ENCODE data around the gene TSPAN14. TPM values are rescaled to one million over a fixed set of nuclear protein-coding genes. Genes with fewer than 3 reads are reported as not detected.

TSPAN14 gene, protein sequence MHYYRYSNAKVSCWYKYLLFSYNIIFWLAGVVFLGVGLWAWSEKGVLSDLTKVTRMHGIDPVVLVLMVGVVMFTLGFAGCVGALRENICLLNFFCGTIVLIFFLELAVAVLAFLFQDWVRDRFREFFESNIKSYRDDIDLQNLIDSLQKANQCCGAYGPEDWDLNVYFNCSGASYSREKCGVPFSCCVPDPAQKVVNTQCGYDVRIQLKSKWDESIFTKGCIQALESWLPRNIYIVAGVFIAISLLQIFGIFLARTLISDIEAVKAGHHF
- total RNA-seq, result 23.0 to 57.4 TPM (median 53.8 TPM) in 3 replicates
- long read RNA-seq, full-length matches to known transcripts, result 43 of 90 reads
- long read RNA-seq, partial matches to known transcripts, result 6 of 90 reads
- long read RNA-seq, other reads (novel, unspliced or antisense), result 41 of 90 reads

DNA sequence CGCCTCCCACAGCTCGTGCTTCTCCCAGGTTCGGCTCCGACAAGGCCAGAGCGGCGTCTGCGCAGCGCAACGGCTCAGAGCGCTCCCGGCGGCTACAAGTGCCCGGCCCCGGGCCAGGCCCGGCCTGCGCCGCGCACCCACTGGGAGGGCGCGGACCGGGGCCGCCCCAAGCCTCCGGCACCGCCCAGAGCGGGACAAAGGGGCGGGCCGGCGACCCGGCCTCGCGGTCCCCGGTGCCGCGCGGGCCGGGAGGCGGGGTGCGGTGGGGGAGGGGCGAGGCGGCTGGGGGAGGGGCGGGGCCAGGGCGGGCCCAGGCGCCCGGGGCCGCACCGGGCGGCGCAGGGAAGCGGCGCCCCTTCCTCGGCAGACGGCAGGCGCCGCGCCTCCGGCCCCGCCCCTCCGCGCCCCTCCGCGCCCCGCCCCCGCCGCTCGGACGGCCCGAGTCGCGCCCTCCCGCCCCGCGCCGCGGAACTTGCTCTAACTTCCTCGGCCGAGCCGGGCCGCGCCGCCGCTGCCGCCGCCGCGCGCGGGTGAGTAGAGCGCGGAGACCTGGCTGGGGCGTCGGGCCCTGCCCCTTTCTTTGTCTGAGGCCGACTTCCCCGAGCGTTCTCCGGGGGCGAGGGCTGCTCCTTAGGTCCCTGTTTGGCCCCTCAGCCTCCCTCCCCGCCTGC lies at the start of gene TSPAN14:
TSPAN14 (plus strand) TSS at position 469 of the 671 bp plus-strand sequence. CDS start 34,924 bp downstream, outside the sequence.
- Mint-ChIP-seq H3K36me3 (ENCODE audit: low read depth) (no peaks in the 10 kb centered on the region), H3K27ac (ENCODE audit: unreplicated experiment) (peak within 1 kb of the TSS; percentile 91), H3K9me3 (ENCODE audit: low read depth) (no peaks in the 10 kb centered on the region), H3K4me3 (ENCODE audit: unreplicated experiment) (peak within 1 kb of the TSS; percentile 98), H3K4me1 (ENCODE audit: low read depth) (peaks cover 35% of the 10 kb centered on the region), H3K27me3 (ENCODE audit: low read depth) (no peaks in the 10 kb centered on the region)
- TF ChIP-seq CTCF (IDR thresholded peaks at IDR 0.05), result no peak
- DNase-seq (ENCODE audit: low spot score), result no peak

DNA sequence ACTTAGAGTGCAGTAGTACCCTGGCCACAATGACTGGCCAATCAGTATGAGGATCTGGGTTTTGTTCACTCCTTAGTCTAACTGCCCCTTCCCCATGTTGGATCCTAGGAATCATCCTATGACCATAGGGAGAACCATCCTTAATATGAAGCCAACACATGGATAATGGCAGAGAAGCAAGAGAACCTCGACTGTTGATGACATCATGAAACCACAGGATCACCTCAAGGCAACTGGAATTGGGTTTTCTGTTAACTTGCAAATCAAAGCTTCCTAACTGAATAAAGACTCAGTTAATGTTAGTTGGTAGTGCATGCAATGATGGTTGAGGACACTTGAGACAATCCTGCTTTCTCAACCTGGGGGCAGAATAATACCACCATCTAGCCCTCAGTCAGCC lies 49.1 kb upstream of the TSPAN14 start:
- no peak for TF ChIP-seq CTCF (IDR thresholded peaks at IDR 0.05)
- Mint-ChIP-seq H3K4me1 (ENCODE audit: low read depth) (peaks cover 30% of the 10 kb centered on the region), H3K9me3 (ENCODE audit: low read depth) (no peaks in the 10 kb centered on the region)

DNA sequence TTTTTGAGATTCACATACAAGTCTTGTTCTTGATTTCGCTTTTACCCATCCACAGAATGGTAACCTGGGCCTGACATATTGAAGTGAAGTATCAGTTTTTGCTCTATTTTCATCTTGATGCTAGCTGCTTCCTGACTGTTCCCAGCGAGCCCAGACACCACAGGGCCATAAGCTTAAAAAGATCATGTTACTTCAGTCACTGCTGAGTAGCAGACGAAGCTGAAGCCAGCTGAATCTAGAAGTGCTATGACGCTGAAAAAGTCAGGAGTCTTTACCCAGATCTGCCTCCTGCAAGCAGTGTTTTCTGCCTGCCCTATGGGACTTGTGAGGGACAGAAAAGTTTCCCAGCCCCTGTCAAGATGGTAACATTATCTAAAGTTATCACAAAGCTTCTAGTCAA lies 48.5 kb upstream of the TSPAN14 start:
- no peak for DNase-seq (ENCODE audit: low spot score)
- no peak overlapping the region for H3K4me3 Mint-ChIP-seq (ENCODE audit: unreplicated experiment)
- peaks cover 36% of the 10 kb centered on the region for H3K4me1 Mint-ChIP-seq (ENCODE audit: low read depth)
- H3K9me3 Mint-ChIP-seq (ENCODE audit: low read depth), result no peaks in the 10 kb centered on the region
- H3K27ac Mint-ChIP-seq (ENCODE audit: unreplicated experiment), result peak overlapping the region; percentile 81
- no peaks in the 10 kb centered on the region for H3K36me3 Mint-ChIP-seq (ENCODE audit: low read depth)
- no peaks in the 10 kb centered on the region for H3K27me3 Mint-ChIP-seq (ENCODE audit: low read depth)
- no peak for TF ChIP-seq CTCF (IDR thresholded peaks at IDR 0.05)

More for the DNA sequence above, 49.1 kb upstream of the TSPAN14 start:
- Mint-ChIP-seq H3K36me3 (ENCODE audit: low read depth) (no peaks in the 10 kb centered on the region), H3K27ac (ENCODE audit: unreplicated experiment) (no peak overlapping the region), H3K27me3 (ENCODE audit: low read depth) (no peaks in the 10 kb centered on the region), H3K4me3 (ENCODE audit: unreplicated experiment) (no peak overlapping the region)
- DNase-seq (ENCODE audit: low spot score), result no peak

DNA sequence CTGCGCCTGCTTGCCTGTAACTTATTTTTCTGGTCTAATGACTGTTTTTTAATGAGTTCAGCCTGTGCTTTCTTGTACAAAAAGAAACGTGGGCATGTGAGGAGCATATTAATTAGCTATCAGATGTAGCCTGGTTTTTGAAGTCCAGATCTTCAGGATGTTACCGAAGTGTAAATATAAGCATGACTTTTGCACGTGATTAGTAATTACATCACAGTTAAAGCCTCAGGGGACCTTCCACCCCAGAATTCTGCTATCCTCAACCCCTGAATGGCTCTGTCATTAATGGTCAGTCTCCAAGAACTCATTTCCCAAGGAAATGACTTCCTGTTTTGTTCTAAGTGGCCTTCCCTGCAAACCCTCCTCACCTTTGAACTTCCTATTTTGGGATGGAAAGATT lies 47.9 kb upstream of the TSPAN14 start:
- H3K4me3 Mint-ChIP-seq (ENCODE audit: unreplicated experiment), result no peak overlapping the region
- H3K27me3 Mint-ChIP-seq (ENCODE audit: low read depth), result no peaks in the 10 kb centered on the region
- H3K36me3 Mint-ChIP-seq (ENCODE audit: low read depth), result no peaks in the 10 kb centered on the region
- DNase-seq (ENCODE audit: low spot score), result no peak
- TF ChIP-seq CTCF (IDR thresholded peaks at IDR 0.05), result no peak
- no peaks in the 10 kb centered on the region for H3K9me3 Mint-ChIP-seq (ENCODE audit: low read depth)
- H3K4me1 Mint-ChIP-seq (ENCODE audit: low read depth), result peaks cover 42% of the 10 kb centered on the region
- peak overlapping the region; percentile 81 for H3K27ac Mint-ChIP-seq (ENCODE audit: unreplicated experiment)

DNA sequence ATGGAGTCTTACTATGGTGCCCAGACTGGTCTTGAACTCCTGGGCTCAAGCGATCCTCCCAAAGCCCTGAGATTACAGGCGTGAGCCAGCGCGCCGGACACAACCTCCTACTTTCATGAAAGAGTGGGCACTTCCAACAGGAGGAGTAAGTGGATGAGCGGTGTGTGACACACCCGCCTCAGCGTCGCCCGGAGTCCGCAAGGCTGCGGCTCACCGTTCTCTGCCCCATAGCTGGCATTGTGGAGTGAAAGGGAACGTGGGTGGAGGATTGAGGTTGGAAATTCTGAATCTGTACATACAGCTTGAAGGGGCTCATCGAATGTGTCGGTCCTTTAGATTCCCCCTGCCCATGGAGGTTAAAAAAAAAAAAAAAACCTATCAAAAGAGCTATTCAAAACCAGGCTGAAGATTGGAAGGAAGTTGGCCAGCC lies 46.3 kb upstream of the TSPAN14 start:
- Mint-ChIP-seq H3K36me3 (ENCODE audit: low read depth) (no peaks in the 10 kb centered on the region), H3K4me3 (ENCODE audit: unreplicated experiment) (peak overlapping the region; percentile 77), H3K4me1 (ENCODE audit: low read depth) (peaks cover 58% of the 10 kb centered on the region), H3K27me3 (ENCODE audit: low read depth) (no peaks in the 10 kb centered on the region), H3K9me3 (ENCODE audit: low read depth) (no peaks in the 10 kb centered on the region), H3K27ac (ENCODE audit: unreplicated experiment) (peak overlapping the region; percentile 82)
- no peak for DNase-seq (ENCODE audit: low spot score)
- no peak for TF ChIP-seq CTCF (IDR thresholded peaks at IDR 0.05)
